ENCODE results near the gene ASTL. TPM values are rescaled to one million over a fixed set of nuclear protein-coding genes. Genes with fewer than 3 reads are reported as not detected.

ASTL gene
- total and polyA plus RNA-seq, 12 donors, result 0.16 TPM; not detected in 11

- H3K36me3 ChIP-seq, result no peaks in the 10 kb centered on the region
- TF ChIP-seq CTCF (IDR thresholded peaks at IDR 0.05), result no peak
- WGBS, 2 donors, result 76 to 78% methylated on average over 9 of the region's 9 CpGs
- H3K4me1 ChIP-seq, result no peaks in the 10 kb centered on the region
- H3K27me3 ChIP-seq, result peaks cover 0 to 16% (median 0%) of the 10 kb centered on the region in 7 donors
- no peak for ATAC-seq
- intact Hi-C loops (cut with DNase I), result loop anchor here in 6 of 10 donors (5.0 to 10.0 kb wide), 5 partner anchors 37 to 377 kb away; partner anchors contain the start of gene NEURL3 (in 3 of the 6)
- no peak overlapping the region for H3K27ac ChIP-seq
- DNase-seq, result no peak
- H3K9me3 ChIP-seq, result no peaks in the 10 kb centered on the region
- H3K4me3 ChIP-seq, result no peak overlapping the region
Measured at GRCh38 chr2:96135171-96135570, 3.1 kb downstream of the ASTL start.

- no peak for ATAC-seq
- H3K27me3 ChIP-seq, result peaks cover 0 to 16% (median 0%) of the 10 kb centered on the region in 7 donors
- no peak for TF ChIP-seq CTCF (IDR thresholded peaks at IDR 0.05)
- no peaks in the 10 kb centered on the region for H3K36me3 ChIP-seq
- intact Hi-C loops (cut with DNase I), result loop anchor here in 1 of 10 donors (10.0 kb wide), 1 partner anchor 370 kb away; the partner anchor contains the start of gene NEURL3
- no peak for DNase-seq
- H3K4me3 ChIP-seq, result no peak overlapping the region
- H3K4me1 ChIP-seq, result no peaks in the 10 kb centered on the region
- no peak overlapping the region for H3K27ac ChIP-seq
- H3K9me3 ChIP-seq, result no peaks in the 10 kb centered on the region
- WGBS, 2 donors, result 86 to 90% methylated on average over 11 of the region's 11 CpGs
Measured at GRCh38 chr2:96134421-96134820, 3.9 kb downstream of the ASTL start.

- no peak for DNase-seq
- H3K27ac ChIP-seq, result no peak overlapping the region
- no peaks in the 10 kb centered on the region for H3K9me3 ChIP-seq
- intact Hi-C loops (cut with DNase I), result loop anchor here in 1 of 10 donors (10.0 kb wide), 1 partner anchor 373 kb away; the partner anchor contains the start of gene NEURL3
- H3K4me1 ChIP-seq, result no peaks in the 10 kb centered on the region
- peaks cover 0 to 16% (median 0%) of the 10 kb centered on the region in 7 donors for H3K27me3 ChIP-seq
- H3K4me3 ChIP-seq, result no peak overlapping the region
- WGBS, 2 donors, result 89 to 92% methylated on average over 26 of the region's 26 CpGs
- H3K36me3 ChIP-seq, result no peaks in the 10 kb centered on the region
- ATAC-seq, result no peak
- no peak for TF ChIP-seq CTCF (IDR thresholded peaks at IDR 0.05)
Measured at GRCh38 chr2:96131813-96132745, 6.2 kb downstream of the ASTL start.

- ATAC-seq (no peak), DNase-seq (no peak)
- WGBS, 2 donors, result 86% methylated on average over 10 of the region's 10 CpGs
Measured at GRCh38 chr2:96131152-96131812, 7.0 kb downstream of the ASTL start.

More at GRCh38 chr2:96131152-96131812, 7.0 kb downstream of the ASTL start:
- Histone ChIP-seq H3K4me1 (no peaks in the 10 kb centered on the region), H3K27me3 (peaks cover 0 to 16% (median 0%) of the 10 kb centered on the region in 7 donors), H3K4me3 (no peak overlapping the region), H3K9me3 (no peaks in the 10 kb centered on the region), H3K36me3 (no peaks in the 10 kb centered on the region), H3K27ac (no peak overlapping the region)
- intact Hi-C loops (cut with DNase I), result loop anchor here in 1 of 10 donors (10.0 kb wide), 1 partner anchor 374 kb away; the partner anchor contains the start of gene NEURL3
- TF ChIP-seq CTCF (IDR thresholded peaks at IDR 0.05), result no peak

Measured in heart right ventricle (tissue), 16 donors.